Breast epithelium (tissue), 4 donors: Measurements from ENCODE around the gene FEM1C. TPM values are rescaled to one million over a fixed set of nuclear protein-coding genes. Genes with fewer than 3 reads are reported as not detected.

Experiments
- DNase-seq, 2 donors: peaks; one replicate each; pipeline ENCODE4 v3.0.0-alpha.2; 2019; ENCODE audit warnings: low spot score in 2 of 2
- H3K27ac ChIP-seq, 2 donors: fragments of 200-600 bp; sonication (generic) in 1 of 2; one replicate each; pipeline ENCODE4 v1.5.1; 2016 to 2019; ENCODE audit warnings: mild to moderate bottlenecking in 1 of 2
- H3K27me3 ChIP-seq, 2 donors: fragments of 200-600 bp; sonication (generic) in 1 of 2; one replicate each; pipeline versions ENCODE4 v1.5.1 to v1.6.0; 2017 to 2019; ENCODE audit warnings: control low read depth in 1 of 2, mild to moderate bottlenecking in 1 of 2
- H3K36me3 ChIP-seq: fragments of 200-600 bp; one replicate; pipeline ENCODE4 v1.5.1; 2019
- H3K4me1 ChIP-seq, 2 donors: fragments of 200-600 bp; sonication (generic); one replicate each; pipeline ENCODE4 v1.5.1; 2016 to 2019; ENCODE audit warnings: control low read depth in 1 of 2
- H3K4me3 ChIP-seq, 3 donors: fragments of 200-600 bp; sonication (generic); 1 replicate in 2 of 3; 2 replicates in 1 of 3; pipeline ENCODE4 v1.5.1; 2016 to 2019; ENCODE audit warnings: mild to moderate bottlenecking in 3 of 3, moderate library complexity in 2 of 3
- H3K9me3 ChIP-seq, 2 donors: fragments of 200-600 bp; sonication (generic) in 1 of 2; one replicate each; pipeline ENCODE4 v1.5.1; 2016 to 2019; ENCODE audit warnings: control low read depth in 1 of 2
- POLR2A ChIP-seq: fragments of 450-650 bp; IDR thresholded peaks from one replicate; pipeline ENCODE4 v1.6.1; 2016; ENCODE audit warnings: antibody characterized with exemption, mild to moderate bottlenecking, moderate library complexity
- POLR2AphosphoS5 ChIP-seq, 3 donors: sonication (generic); formaldehyde crosslinking; IDR thresholded peaks; one replicate each; pipeline ENCODE4 v1.6.1; 2017; ENCODE audit warnings: antibody characterized with exemption in 3 of 3
- intact Hi-C: fragments of 100-400 bp; cut with DNase I; formaldehyde crosslinking; loops from one replicate; pipeline ENCODE4 v1.15.1; 2023; ENCODE audit warnings: low total_unique reads
- total RNA-seq, 3 donors: library from RNA; depleted of rRNA; stranded (reverse); fragments of >200 nt; gene quantifications; one replicate each; pipeline ENCODE4 v1.1.0, GENCODE V29; 2016
- TF ChIP-seq, protein P1 (sequence below), 3 donors: fragments of 450-650 bp; IDR thresholded peaks; one replicate each; pipeline ENCODE4 v1.5.1; 2016 to 2017; ENCODE audit warnings: antibody characterized with exemption in 3 of 3, mild to moderate bottlenecking in 3 of 3, moderate library complexity in 3 of 3

Gene FEM1C
- total RNA-seq, 3 donors from 2014 or later: 19.3 to 30.6 (median 23.7) TPM

DNA sequence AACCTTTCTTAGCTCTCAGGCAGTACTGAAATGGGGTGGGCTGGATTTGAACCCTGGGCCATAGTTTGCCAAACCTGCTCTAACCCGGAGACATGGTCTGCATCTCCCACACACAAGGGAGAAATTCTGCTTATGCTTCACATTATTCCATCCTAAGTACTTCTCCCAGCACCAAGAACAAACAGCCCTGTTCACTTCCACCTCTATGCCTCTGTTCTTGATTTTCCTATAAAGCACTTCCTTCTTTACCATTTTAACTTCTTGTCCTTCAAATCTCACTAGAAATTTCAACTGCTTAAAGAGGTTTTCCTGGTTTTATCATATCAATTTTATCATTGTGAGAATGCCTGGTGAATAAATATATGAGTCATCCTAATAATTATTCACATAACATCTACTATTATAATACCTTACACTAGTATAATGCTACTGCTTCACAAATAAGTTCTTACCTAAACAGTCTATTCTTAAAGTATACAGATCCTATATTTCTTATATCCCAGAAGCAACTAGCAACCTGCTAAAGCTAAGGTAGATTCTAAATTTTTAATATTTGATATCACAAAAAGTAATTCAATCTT lies 12.7 kb downstream of the FEM1C start:
- peaks cover 0 to 6% of the 10 kb centered on the region in 2 donors for H3K4me1 ChIP-seq
- no peak for DNase-seq

DNA sequence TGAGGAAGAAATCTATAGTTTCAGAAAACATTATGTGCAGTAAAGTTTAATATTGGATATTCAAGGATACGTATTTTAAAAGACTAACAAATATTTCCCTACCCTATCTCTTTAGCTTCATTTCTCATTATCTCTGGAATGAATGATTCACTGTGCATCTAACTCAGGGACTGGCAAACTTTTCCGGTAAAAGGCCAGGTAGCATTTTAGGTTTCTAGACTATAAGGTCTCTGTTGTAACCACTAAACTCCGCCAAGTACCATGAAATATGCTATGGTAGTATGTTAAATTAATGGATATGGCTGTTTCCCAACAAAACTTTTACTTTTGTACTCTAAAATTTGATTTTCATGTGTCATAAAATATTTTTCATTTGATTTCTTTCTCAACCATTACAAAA lies 13.2 kb downstream of the FEM1C start:
- no peaks in the 10 kb centered on the region for H3K27me3 ChIP-seq
- no peak for DNase-seq
- peaks cover 0 to 6% of the 10 kb centered on the region in 2 donors for H3K4me1 ChIP-seq
- no peaks in the 10 kb centered on the region for H3K9me3 ChIP-seq
- H3K27ac ChIP-seq: no peak overlapping the region
- TF ChIP-seq POLR2AphosphoS5 (IDR thresholded peaks at IDR 0.05) (no peak), POLR2A (no peak)
- TF ChIP-seq, protein P1, sequence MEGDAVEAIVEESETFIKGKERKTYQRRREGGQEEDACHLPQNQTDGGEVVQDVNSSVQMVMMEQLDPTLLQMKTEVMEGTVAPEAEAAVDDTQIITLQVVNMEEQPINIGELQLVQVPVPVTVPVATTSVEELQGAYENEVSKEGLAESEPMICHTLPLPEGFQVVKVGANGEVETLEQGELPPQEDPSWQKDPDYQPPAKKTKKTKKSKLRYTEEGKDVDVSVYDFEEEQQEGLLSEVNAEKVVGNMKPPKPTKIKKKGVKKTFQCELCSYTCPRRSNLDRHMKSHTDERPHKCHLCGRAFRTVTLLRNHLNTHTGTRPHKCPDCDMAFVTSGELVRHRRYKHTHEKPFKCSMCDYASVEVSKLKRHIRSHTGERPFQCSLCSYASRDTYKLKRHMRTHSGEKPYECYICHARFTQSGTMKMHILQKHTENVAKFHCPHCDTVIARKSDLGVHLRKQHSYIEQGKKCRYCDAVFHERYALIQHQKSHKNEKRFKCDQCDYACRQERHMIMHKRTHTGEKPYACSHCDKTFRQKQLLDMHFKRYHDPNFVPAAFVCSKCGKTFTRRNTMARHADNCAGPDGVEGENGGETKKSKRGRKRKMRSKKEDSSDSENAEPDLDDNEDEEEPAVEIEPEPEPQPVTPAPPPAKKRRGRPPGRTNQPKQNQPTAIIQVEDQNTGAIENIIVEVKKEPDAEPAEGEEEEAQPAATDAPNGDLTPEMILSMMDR (IDR thresholded peaks at IDR 0.05): no peak
- H3K36me3 ChIP-seq: no peaks in the 10 kb centered on the region
- H3K4me3 ChIP-seq: no peak overlapping the region
- intact Hi-C loops: no loop called here

More for the DNA sequence above, 12.7 kb downstream of the FEM1C start:
- no peaks in the 10 kb centered on the region for H3K27me3 ChIP-seq
- H3K27ac ChIP-seq: no peak overlapping the region
- H3K36me3 ChIP-seq: no peaks in the 10 kb centered on the region
- H3K9me3 ChIP-seq: no peaks in the 10 kb centered on the region
- no peak overlapping the region for H3K4me3 ChIP-seq
- TF ChIP-seq POLR2AphosphoS5 (IDR thresholded peaks at IDR 0.05): no peak
- no peak for TF ChIP-seq POLR2A
- TF ChIP-seq, protein P1 (IDR thresholded peaks at IDR 0.05): no peak
- intact Hi-C loops: no loop called here

DNA sequence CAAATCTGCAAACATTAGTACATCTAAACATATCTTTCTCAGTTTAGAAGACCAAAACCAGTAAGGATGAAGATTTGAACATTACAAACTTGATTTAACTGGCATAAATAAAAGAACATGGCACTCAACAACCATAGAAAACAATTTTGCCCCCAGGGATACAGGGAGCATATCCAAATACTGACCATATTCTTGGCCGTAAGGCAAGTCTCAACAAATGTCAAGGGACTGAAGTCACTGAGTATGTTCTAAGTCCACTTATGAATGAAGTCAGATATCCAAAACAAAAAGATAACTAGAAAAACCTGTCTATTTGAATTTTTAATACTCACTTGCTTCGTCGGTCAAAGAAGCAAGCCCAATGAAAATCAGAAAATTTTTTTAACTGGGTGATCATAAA lies 14.1 kb downstream of the FEM1C start:
- Histone ChIP-seq H3K36me3 (no peaks in the 10 kb centered on the region), H3K27ac (no peak overlapping the region), H3K4me3 (no peak overlapping the region), H3K4me1 (peaks cover 0 to 6% of the 10 kb centered on the region in 2 donors), H3K9me3 (no peaks in the 10 kb centered on the region), H3K27me3 (no peaks in the 10 kb centered on the region)
- intact Hi-C loops: no loop called here
- no peak for DNase-seq
- no peak for TF ChIP-seq POLR2AphosphoS5 (IDR thresholded peaks at IDR 0.05)
- TF ChIP-seq, protein P1 (IDR thresholded peaks at IDR 0.05): no peak
- no peak for TF ChIP-seq POLR2A

DNA sequence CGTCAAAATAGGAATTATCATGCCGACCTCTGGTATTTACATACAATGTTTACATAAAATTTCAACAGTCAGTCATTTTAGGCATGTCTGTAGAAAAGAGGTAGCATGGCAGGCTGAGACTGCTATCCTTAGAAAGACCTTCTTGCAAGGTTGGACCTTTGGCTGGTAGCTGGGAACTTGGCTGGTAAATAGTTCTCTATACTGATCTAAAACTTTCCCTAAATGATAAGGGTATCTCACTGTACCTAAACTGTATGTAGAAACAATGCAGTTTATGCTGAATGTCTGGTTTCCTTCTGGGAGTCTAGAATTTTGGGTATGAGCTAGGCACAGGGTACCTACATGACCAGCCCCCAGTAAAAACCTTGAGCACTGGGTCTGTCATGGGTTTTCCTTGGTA lies 18.0 kb downstream of the FEM1C start:
- Histone ChIP-seq H3K27ac (no peak overlapping the region), H3K36me3 (peaks cover 5% of the 10 kb centered on the region), H3K4me3 (no peak overlapping the region), H3K9me3 (no peaks in the 10 kb centered on the region), H3K4me1 (peaks cover 0 to 6% of the 10 kb centered on the region in 2 donors), H3K27me3 (no peaks in the 10 kb centered on the region)
- intact Hi-C loops: no loop called here
- TF ChIP-seq POLR2AphosphoS5 (IDR thresholded peaks at IDR 0.05) (no peak), POLR2A (no peak)
- TF ChIP-seq, protein P1 (IDR thresholded peaks at IDR 0.05): no peak
- DNase-seq: no peak

DNA sequence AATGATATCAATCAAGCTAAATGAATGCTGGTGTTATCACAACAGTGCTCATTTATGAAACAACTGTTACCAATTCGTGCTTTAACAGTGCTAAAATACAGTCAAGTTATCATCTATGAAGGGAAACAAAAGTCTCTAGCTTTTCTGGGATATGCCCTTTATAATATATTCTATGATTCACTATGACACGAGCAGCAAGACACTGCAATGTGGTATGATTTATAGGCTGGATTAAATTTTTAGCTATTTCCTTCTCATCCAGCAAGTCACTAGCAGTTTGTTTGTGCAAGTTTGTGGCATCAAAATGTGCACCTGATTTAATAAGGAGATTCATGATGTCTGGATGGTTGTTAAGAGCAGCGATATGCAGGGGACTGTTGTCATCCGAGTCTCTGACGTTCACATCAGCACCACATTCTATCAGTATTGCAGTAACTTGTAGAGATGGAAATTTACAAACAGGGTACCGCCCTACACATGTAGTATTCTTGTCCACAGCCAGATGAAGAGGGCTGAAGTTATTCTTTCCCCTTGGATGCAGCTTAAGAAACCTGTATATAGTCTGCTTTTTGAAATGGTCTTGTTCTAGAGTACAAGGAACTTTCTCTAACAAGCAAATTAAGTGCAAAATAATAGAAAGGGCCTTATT lies 20.3 kb downstream of the FEM1C start:
- intact Hi-C loops: no loop called here
- DNase-seq: no peak
- TF ChIP-seq POLR2AphosphoS5 (IDR thresholded peaks at IDR 0.05): no peak
- TF ChIP-seq POLR2A: no peak
- TF ChIP-seq, protein P1 (IDR thresholded peaks at IDR 0.05): no peak
- Histone ChIP-seq H3K36me3 (peaks cover 5% of the 10 kb centered on the region), H3K27ac (no peak overlapping the region), H3K4me1 (no peaks in the 10 kb centered on the region), H3K4me3 (no peak overlapping the region), H3K27me3 (no peaks in the 10 kb centered on the region), H3K9me3 (no peaks in the 10 kb centered on the region)
